ENCODE measurements around the gene SHF. TPM values are rescaled to one million over a fixed set of nuclear protein-coding genes. Genes with fewer than 3 reads are reported as not detected.

Gene SHF
- total and polyA plus RNA-seq, 2 of the 4 experiments (the other 2 are of a cell fraction) = 1.8 to 3.5 TPM

GRCh38 chr15:45203182-45203581, 15.4 kb upstream of the SHF start:
- in situ Hi-C loops (cut with MboI; ENCODE audit: low sequenced_read_pairs) = no loop called here
- no peak overlapping the region for H4K91ac ChIP-seq (ENCODE audit: insufficient read depth, low read depth, low read length)

More at GRCh38 chr15:45203182-45203581, 15.4 kb upstream of the SHF start:
- Histone ChIP-seq H3K14ac (replicated peaks; ENCODE audit: low read depth, low read length) (no peak overlapping the region), H3K36me3 (ENCODE audit: control insufficient read depth, insufficient read depth, low read length) (no peaks in the 10 kb centered on the region), H3K23ac (ENCODE audit: low read depth, low read length) (no peak overlapping the region), H3K27ac (ENCODE audit: insufficient read depth, low read length) (no peak overlapping the region), H2AFZ (replicated peaks; ENCODE audit: low read length, poor library complexity) (no peak overlapping the region), H4K20me1 (ENCODE audit: insufficient read depth, low read length) (no peaks in the 10 kb centered on the region), H2AK9ac (replicated peaks; ENCODE audit: low read depth, low read length, poor library complexity) (no peak overlapping the region), H3K9me1 (ENCODE audit: insufficient read depth, low read length) (0 out of 2 replicates have a peak, but pooled peaks cover 6% of the 10 kb centered on the region), H3K27me3 (ENCODE audit: control insufficient read depth, insufficient read depth, low read length) (no peaks in the 10 kb centered on the region; the same call in 1 of the 2 replicates), H3K4ac (ENCODE audit: low read depth, low read length) (no peak overlapping the region), H3K79me1 (ENCODE audit: low read depth in 1 of 2, low read length in 2 of 2) (no peaks in the 10 kb centered on the region), H2AK5ac (ENCODE audit: low read depth, low read length) (no peak overlapping the region), H2BK120ac (ENCODE audit: low read depth, low read length) (no peak overlapping the region), H3K18ac (ENCODE audit: low read depth, low read length) (no peak overlapping the region), H2BK20ac (ENCODE audit: low read depth, low read length) (no peak overlapping the region), H4K5ac (ENCODE audit: low read depth, low read length) (no peak overlapping the region), H2BK5ac (ENCODE audit: low read depth, low read length, poor library complexity, severe bottlenecking) (no peak overlapping the region), H3K56ac (ENCODE audit: extremely low read depth, insufficient read depth, low read length) (no peak overlapping the region), H3K4me2 (ENCODE audit: low read depth, low read length) (no peak overlapping the region), H3K4me3 (ENCODE audit: insufficient read depth, low read depth, low read length) (no peak overlapping the region), H3K9ac (ENCODE audit: low read depth, low read length) (no peak overlapping the region), H3K4me1 (ENCODE audit: control insufficient read depth, insufficient read depth, low read length) (peaks cover 2% of the 10 kb centered on the region; the same call in 1 of the 2 replicates), H2BK15ac (ENCODE audit: low read depth, low read length) (no peak overlapping the region), H3K9me3 (ENCODE audit: control insufficient read depth, insufficient read depth, low read length) (no peaks in the 10 kb centered on the region), H4K8ac (ENCODE audit: low read depth in 2 of 2, low read length in 2 of 2) (no peak overlapping the region)
- no peak for ATAC-seq (ENCODE audit: low read depth)
- WGBS, 2 experiments (ENCODE audit: extremely low coverage in 2 of 2, insufficient read length in 1 of 2) = no CpG with 5 or more reads among the region's 4 CpGs
- POLR2A ChIA-PET (ENCODE audit: unreplicated experiment) = no interaction called here
- intact Hi-C loops (cut with micrococcal nuclease) = no loop called here
- BruUV-seq (replicated peaks) = no TSS peak
- no peak for DNase-seq
- TF ChIP-seq CTCF (conservative IDR thresholded peaks at IDR 0.05; ENCODE audit: low read depth, low read length) (no peak), NFE2L2 (IDR thresholded peaks at IDR 0.05; ENCODE audit: low read depth, low read length) (no peak), CHD1 (IDR thresholded peaks at IDR 0.05; ENCODE audit: low read depth, low read length) (no peak), MAFK (IDR thresholded peaks at IDR 0.05; ENCODE audit: low read depth, low read length) (no peak), POLR2A (IDR thresholded peaks at IDR 0.05; ENCODE audit: low read depth, low read length) (no peak), ELK1 (IDR thresholded peaks at IDR 0.05; ENCODE audit: borderline replicate concordance, low read depth, low read length) (no peak), USF2 (IDR thresholded peaks at IDR 0.05; ENCODE audit: low read depth, low read length) (no peak), RCOR1 (IDR thresholded peaks at IDR 0.05; ENCODE audit: insufficient replicate concordance, low read length) (no peak)
- dilution Hi-C loops (cut with HindIII; ENCODE audit: low sequenced_read_pairs, unreplicated experiment) = no loop called here
- CTCF ChIA-PET = no interaction called here
